ENCODE data around the gene KLHL13.

KLHL13 gene

DNA sequence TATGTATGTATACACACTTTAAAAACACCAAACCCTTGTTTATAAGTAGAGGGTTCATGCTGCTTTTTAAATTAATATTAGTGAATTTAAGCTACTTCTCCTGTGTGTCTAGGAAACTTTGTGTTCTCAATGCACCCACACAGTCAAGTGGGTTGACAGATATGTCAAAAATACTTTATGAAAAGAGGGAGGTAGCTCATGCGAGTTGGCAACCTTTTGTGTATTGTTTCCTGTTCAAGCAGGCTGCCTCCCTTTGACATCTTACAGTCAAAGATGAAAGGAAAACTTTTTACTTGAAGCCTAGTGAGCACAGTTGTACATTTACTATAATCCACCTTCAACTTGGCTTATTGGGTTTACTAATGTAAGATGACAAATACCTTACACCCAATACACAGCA is 218.4 kb downstream of the KLHL13 start:
- H3K4me3 ChIP-seq = no peak overlapping the region
- H3K9me3 ChIP-seq = no peaks in the 10 kb centered on the region
- TF ChIP-seq, protein P1, sequence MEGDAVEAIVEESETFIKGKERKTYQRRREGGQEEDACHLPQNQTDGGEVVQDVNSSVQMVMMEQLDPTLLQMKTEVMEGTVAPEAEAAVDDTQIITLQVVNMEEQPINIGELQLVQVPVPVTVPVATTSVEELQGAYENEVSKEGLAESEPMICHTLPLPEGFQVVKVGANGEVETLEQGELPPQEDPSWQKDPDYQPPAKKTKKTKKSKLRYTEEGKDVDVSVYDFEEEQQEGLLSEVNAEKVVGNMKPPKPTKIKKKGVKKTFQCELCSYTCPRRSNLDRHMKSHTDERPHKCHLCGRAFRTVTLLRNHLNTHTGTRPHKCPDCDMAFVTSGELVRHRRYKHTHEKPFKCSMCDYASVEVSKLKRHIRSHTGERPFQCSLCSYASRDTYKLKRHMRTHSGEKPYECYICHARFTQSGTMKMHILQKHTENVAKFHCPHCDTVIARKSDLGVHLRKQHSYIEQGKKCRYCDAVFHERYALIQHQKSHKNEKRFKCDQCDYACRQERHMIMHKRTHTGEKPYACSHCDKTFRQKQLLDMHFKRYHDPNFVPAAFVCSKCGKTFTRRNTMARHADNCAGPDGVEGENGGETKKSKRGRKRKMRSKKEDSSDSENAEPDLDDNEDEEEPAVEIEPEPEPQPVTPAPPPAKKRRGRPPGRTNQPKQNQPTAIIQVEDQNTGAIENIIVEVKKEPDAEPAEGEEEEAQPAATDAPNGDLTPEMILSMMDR (IDR thresholded peaks at IDR 0.05) = no peak
- H3K27ac ChIP-seq = no peak overlapping the region
- no peaks in the 10 kb centered on the region for H3K4me1 ChIP-seq
- H3K36me3 ChIP-seq = no peaks in the 10 kb centered on the region
- intact Hi-C loops (cut with DNase I; ENCODE audit: low total_unique reads) = no loop called here
- no peak for DNase-seq
- no peaks in the 10 kb centered on the region for H3K27me3 ChIP-seq

DNA sequence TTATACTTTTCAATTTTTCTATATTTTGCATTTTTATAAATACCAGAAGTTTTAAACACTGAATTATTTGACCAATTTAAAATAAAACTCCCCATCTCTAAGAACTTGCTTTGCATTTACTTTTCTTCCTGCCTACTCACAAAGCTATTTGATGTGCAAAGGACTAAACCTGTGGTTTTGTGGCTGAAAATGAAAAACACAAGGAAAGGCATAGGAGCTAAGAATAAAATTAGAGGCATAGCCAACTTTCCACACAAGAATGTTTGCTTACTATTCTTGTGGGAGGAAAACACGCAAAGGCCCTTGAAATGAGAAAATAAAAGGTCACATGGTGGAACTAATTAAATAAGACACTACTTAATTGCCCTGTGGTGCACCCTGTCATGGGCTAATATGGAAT is 221.2 kb downstream of the KLHL13 start:
- no peaks in the 10 kb centered on the region for H3K36me3 ChIP-seq
- H3K27me3 ChIP-seq = no peaks in the 10 kb centered on the region
- no peak overlapping the region for H3K27ac ChIP-seq
- intact Hi-C loops (cut with DNase I; ENCODE audit: low total_unique reads) = no loop called here
- no peaks in the 10 kb centered on the region for H3K9me3 ChIP-seq
- no peak overlapping the region for H3K4me3 ChIP-seq
- TF ChIP-seq, protein P1 (IDR thresholded peaks at IDR 0.05) = no peak
- DNase-seq = no peak
- H3K4me1 ChIP-seq = no peaks in the 10 kb centered on the region

DNA sequence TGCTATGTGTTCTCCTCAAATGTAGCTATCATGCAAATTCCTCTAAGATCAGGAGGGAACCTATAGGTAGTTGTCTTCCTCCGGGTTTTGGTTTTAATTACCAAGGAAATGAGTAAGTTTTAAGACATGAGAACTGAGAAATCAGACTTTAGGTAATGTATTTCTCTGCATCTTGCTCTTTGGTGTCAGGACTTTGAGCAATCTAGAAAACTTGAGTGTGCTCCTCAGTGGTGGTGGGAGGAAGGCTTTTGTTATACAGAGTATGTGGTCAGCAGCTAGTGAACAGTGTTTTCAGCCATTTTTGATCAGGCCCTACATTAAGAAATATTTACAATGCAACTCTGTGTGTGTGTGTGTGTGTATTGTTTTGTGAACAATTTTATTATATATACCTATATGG is 224.1 kb downstream of the KLHL13 start:
- Histone ChIP-seq H3K9me3 (no peaks in the 10 kb centered on the region), H3K4me1 (no peaks in the 10 kb centered on the region), H3K36me3 (no peaks in the 10 kb centered on the region), H3K27ac (no peak overlapping the region), H3K27me3 (no peaks in the 10 kb centered on the region), H3K4me3 (no peak overlapping the region)
- intact Hi-C loops (cut with DNase I; ENCODE audit: low total_unique reads) = no loop called here
- DNase-seq = no peak
- TF ChIP-seq, protein P1 (IDR thresholded peaks at IDR 0.05) = no peak

DNA sequence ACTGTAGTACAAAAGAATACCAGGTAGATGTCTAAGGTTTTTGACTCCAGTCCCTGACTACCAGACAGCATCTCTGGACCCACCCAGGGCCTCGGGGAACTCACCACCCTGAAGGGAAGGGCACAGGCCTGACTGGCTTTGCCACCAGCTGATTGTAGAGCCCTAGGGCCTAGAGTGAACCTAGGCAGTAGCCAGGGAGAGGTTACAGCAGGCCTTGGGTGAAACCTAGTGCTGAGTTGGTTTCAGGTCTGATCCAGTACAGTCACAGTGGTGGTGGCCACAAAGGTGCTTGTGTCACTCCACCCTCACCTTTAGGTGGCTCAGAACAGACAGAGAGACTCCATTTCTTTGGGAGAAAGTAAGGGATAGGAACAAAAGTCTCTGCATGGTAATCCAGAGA is 244.8 kb downstream of the KLHL13 start:
- H3K4me1 ChIP-seq = no peaks in the 10 kb centered on the region
- TF ChIP-seq, protein P1 (IDR thresholded peaks at IDR 0.05) = no peak
- no peaks in the 10 kb centered on the region for H3K36me3 ChIP-seq
- H3K27ac ChIP-seq = no peak overlapping the region
- H3K27me3 ChIP-seq = no peaks in the 10 kb centered on the region
- H3K9me3 ChIP-seq = peaks cover 0 to 6% (median 0%) of the 10 kb centered on the region in 3 donors
- no peak for DNase-seq
- intact Hi-C loops (cut with DNase I; ENCODE audit: low total_unique reads) = no loop called here
- no peak overlapping the region for H3K4me3 ChIP-seq

DNA sequence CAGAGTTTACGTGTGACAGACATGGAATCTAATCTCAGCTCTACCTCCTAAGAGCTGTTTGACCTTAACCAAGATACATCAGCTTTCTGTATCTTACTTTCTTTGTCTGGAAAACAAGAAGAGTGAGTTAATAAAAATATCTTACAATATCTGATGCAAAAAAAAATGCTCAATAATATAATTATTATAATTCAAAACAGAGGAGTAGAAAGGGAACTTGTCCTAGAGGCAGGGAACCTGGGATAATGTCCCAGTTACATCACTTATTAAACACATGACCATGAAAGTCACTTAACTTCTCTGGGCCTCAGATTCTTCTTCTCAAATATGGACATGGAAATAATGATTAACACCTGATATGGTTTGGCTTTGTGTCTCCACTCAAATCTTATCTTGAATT is 256.1 kb downstream of the KLHL13 start:
- Histone ChIP-seq H3K27me3 (no peaks in the 10 kb centered on the region), H3K4me1 (no peaks in the 10 kb centered on the region), H3K27ac (no peak overlapping the region), H3K4me3 (no peak overlapping the region), H3K36me3 (no peaks in the 10 kb centered on the region), H3K9me3 (no peaks in the 10 kb centered on the region)
- DNase-seq = no peak
- intact Hi-C loops (cut with DNase I; ENCODE audit: low total_unique reads) = no loop called here
- TF ChIP-seq, protein P1 (IDR thresholded peaks at IDR 0.05) = no peak

DNA sequence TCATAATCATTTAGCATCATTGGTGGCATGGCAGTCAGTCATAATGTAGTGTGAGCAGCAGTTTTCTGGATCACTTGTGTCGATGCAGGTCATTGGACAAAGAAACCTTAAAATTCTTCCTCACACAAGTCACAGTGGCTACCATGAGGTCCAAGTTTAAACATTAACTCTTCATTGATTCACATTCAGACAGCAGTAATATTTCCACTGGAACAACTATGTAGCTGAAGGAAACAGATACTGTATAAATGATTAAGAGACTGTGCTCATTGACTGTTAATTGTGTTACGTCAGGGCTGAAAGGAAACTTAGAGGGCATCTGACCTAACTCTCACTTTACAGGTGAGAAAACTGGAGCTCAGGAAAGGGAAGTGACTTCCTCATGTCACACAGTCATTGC is 261.8 kb downstream of the KLHL13 start:
- intact Hi-C loops (cut with DNase I; ENCODE audit: low total_unique reads) = no loop called here
- no peaks in the 10 kb centered on the region for H3K9me3 ChIP-seq
- no peak for DNase-seq
- no peak overlapping the region for H3K4me3 ChIP-seq
- TF ChIP-seq, protein P1 (IDR thresholded peaks at IDR 0.05) = no peak
- no peaks in the 10 kb centered on the region for H3K36me3 ChIP-seq
- H3K4me1 ChIP-seq = no peaks in the 10 kb centered on the region
- no peak overlapping the region for H3K27ac ChIP-seq
- no peaks in the 10 kb centered on the region for H3K27me3 ChIP-seq

All from tibial artery (tissue), 4 donors.